ENCODE results near the gene CYP19A1. TPM values are rescaled to one million over a fixed set of nuclear protein-coding genes. Genes with fewer than 3 reads are reported as not detected.

Gene CYP19A1
- total and polyA plus RNA-seq, 10 of the 15 experiments (the other 5 are each of a cell fraction or from before 2014, with no cell fraction given), result 0.08 to 1.8 (median 0.70) TPM

GRCh38 chr15:51288143-51289065 lies 50.0 kb downstream of the CYP19A1 start:
- DNase-seq (ENCODE audit: low read depth, low spot score) (no peak), FAIRE-seq (no peak), ATAC-seq (no peak)
- no peak overlapping the region for H3K4me3 ChIP-seq
- H3K9me3 ChIP-seq (replicated peaks; ENCODE audit: control insufficient read depth, insufficient read depth, low read length), result no peaks in the 10 kb centered on the region
- no peaks in the 10 kb centered on the region for H3K36me3 ChIP-seq (ENCODE audit: control insufficient read depth in 2 of 2, insufficient read depth in 2 of 2, low read length in 1 of 2)
- SMC1A ChIA-PET (ENCODE audit: uncharacterized antibody, unreplicated experiment), result interaction anchor here (1.3 to 3.4 kb wide), 4 partner anchors 10 to 93 kb away, joined by 3 to 26 read pairs (median 4); no protein-coding TSS in a partner anchor
- WGBS (ENCODE audit: insufficient coverage, insufficient replicate concordance, low lambda C conversion rate, missing lambda C conversion rate), result 72% methylated on average over 13 of the region's 13 CpGs
- RAD21 ChIA-PET (ENCODE audit: unreplicated experiment), result interaction anchor here (1.2 to 3.2 kb wide), 5 partner anchors 14 to 93 kb away, joined by 4 to 22 read pairs (median 7); no protein-coding TSS in a partner anchor
- no peaks in the 10 kb centered on the region for H3K79me2 ChIP-seq (ENCODE audit: control insufficient read depth, insufficient read depth, low read length)
- no peak overlapping the region for H3K4me2 ChIP-seq (ENCODE audit: control insufficient read depth, insufficient read depth)
- no peak overlapping the region for H3K27ac ChIP-seq (ENCODE audit: control insufficient read depth, insufficient read depth)
- peaks cover 0 to 1% of the 10 kb centered on the region in 2 experiments; a peak in 3 of 4 replicates for H3K27me3 ChIP-seq (replicated peaks in 1 of 2; ENCODE audit: control insufficient read depth in 2 of 2, insufficient read depth in 2 of 2, low read length in 1 of 2)
- in situ Hi-C loops (cut with MboI), result loop anchor here (5.0 kb wide), 1 partner anchor 94 kb away; no protein-coding TSS in a partner anchor
- intact Hi-C loops (cut with micrococcal nuclease; ENCODE audit: unreplicated experiment), result no loop called here
- POLR2A ChIA-PET, result no interaction called here
- no peak overlapping the region for H2AFZ ChIP-seq (ENCODE audit: control insufficient read depth, low read depth, low read length)
- TF ChIP-seq SIX5 (IDR thresholded peaks at IDR 0.05; ENCODE audit: low read depth, low read length, severe bottlenecking), result no peak
- TF ChIP-seq TCF12 (IDR thresholded peaks at IDR 0.05; ENCODE audit: low read depth, low read length), result no peak
- TF ChIP-seq ZZZ3 (IDR thresholded peaks at IDR 0.05; ENCODE audit: control insufficient read depth, insufficient read length, low read depth), result no peak
- no peak for TF ChIP-seq JUNB (IDR thresholded peaks at IDR 0.05)
- no peak for TF ChIP-seq NR2F1 (conservative IDR thresholded peaks at IDR 0.05)
- TF ChIP-seq, protein P1, sequence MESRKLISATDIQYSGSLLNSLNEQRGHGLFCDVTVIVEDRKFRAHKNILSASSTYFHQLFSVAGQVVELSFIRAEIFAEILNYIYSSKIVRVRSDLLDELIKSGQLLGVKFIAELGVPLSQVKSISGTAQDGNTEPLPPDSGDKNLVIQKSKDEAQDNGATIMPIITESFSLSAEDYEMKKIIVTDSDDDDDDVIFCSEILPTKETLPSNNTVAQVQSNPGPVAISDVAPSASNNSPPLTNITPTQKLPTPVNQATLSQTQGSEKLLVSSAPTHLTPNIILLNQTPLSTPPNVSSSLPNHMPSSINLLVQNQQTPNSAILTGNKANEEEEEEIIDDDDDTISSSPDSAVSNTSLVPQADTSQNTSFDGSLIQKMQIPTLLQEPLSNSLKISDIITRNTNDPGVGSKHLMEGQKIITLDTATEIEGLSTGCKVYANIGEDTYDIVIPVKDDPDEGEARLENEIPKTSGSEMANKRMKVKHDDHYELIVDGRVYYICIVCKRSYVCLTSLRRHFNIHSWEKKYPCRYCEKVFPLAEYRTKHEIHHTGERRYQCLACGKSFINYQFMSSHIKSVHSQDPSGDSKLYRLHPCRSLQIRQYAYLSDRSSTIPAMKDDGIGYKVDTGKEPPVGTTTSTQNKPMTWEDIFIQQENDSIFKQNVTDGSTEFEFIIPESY (IDR thresholded peaks at IDR 0.05), result no peak
- TF ChIP-seq MTA2 (IDR thresholded peaks at IDR 0.05; ENCODE audit: low read depth), result no peak
- no peak for TF ChIP-seq IRF4 (IDR thresholded peaks at IDR 0.05; ENCODE audit: low read depth, low read length)
- TF ChIP-seq TARDBP (IDR thresholded peaks at IDR 0.05; ENCODE audit: borderline replicate concordance), result no peak
- no peak for TF ChIP-seq NFYA (IDR thresholded peaks at IDR 0.05; ENCODE audit: borderline replicate concordance, low read depth, low read length)
- no peak for TF ChIP-seq CBFB (IDR thresholded peaks at IDR 0.05; ENCODE audit: low read depth)
- TF ChIP-seq RAD21 (IDR thresholded peaks at IDR 0.05; ENCODE audit: insufficient read depth, low read depth, low read length), result no peak
- TF ChIP-seq RAD51 (IDR thresholded peaks at IDR 0.05), result no peak
- TF ChIP-seq POLR2AphosphoS2 (IDR thresholded peaks at IDR 0.05; ENCODE audit: low read depth, low read length), result no peak
- no peaks in the 10 kb centered on the region; the same call in 1 of the 2 replicates for H4K20me1 ChIP-seq (ENCODE audit: control insufficient read depth, insufficient read depth)
- H3K9ac ChIP-seq (ENCODE audit: control insufficient read depth, insufficient read depth, low read length), result no peak overlapping the region
- CTCF ChIA-PET, result interaction anchor here (1.1 to 8.9 kb wide), 5 partner anchors 16 to 125 kb away, joined by 3 to 92 read pairs (median 9); no protein-coding TSS in a partner anchor
- H3K4me1 ChIP-seq (ENCODE audit: control insufficient read depth, insufficient read depth, low read length), result no peaks in the 10 kb centered on the region
- BruUV-seq (replicated peaks), result no TSS peak
